Esophagus muscularis mucosa (tissue), 4 donors: Measurements from ENCODE around the gene DNAI2.

Source experiments
- EP300 ChIP-seq: sonication (generic); formaldehyde crosslinking; IDR thresholded peaks from one replicate; pipeline ENCODE4 v1.6.1; 2017; ENCODE audit warnings: antibody characterized with exemption
- POLR2A ChIP-seq: fragments of 450-650 bp; IDR thresholded peaks from one replicate; pipeline ENCODE4 v1.6.1; 2017; ENCODE audit warnings: antibody characterized with exemption, moderate library complexity, mild to moderate bottlenecking, low read depth
- POLR2AphosphoS5 ChIP-seq, 2 donors: sonication (generic); formaldehyde crosslinking; IDR thresholded peaks; one replicate each; pipeline ENCODE4 v1.6.1; 2017; ENCODE audit warnings: antibody characterized with exemption in 2 of 2
- TF ChIP-seq, protein P1 (sequence below), 3 experiments: fragments of 200-600 bp in 2 of 3; fragments of 450-650 bp in 1 of 3; sonication (generic) in 2 of 3; IDR thresholded peaks; one replicate each; pipeline ENCODE4 v1.5.1; 2017 to 2019; ENCODE audit warnings: antibody characterized with exemption in 3 of 3, mild to moderate bottlenecking in 2 of 3, moderate library complexity in 1 of 3

DNA sequence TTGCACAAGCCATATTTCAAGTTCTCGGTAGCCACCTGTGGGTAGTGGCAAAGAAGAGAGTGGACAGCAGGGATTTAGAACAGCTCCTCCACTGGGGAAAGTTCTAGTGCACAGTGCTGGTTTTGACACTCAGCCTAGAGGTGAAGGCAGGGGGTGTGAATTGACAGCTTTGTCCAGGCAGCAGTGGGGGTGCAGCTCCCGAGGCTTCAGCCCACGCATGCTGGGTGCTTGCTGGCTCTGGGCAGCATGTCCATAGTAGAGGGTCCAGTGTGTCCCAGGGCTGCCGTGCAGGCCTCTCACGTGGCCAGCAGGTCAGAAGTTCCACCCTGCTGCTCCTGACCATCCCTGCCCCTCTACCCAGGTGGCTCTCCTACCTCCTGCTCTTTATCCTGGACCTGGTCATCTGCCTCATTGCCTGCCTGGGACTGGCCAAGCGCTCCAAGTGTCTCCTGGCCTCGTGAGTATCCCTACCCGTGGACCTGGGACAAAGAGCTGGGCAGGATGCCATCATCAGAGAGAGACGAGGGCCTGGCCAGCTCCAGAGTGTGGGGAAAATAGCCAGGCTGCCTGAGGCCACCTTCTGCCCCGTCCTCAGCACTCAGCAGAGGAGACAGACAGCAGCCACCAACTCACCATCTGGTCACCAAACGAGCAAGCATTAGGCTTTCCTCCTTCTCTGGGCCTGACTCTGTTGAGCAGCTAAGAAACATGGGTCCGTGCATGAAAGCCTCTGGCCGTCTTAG, 30.9 kb upstream of the DNAI2 start:
- no peak for TF ChIP-seq POLR2AphosphoS5 (IDR thresholded peaks at IDR 0.05)
- TF ChIP-seq, protein P1, sequence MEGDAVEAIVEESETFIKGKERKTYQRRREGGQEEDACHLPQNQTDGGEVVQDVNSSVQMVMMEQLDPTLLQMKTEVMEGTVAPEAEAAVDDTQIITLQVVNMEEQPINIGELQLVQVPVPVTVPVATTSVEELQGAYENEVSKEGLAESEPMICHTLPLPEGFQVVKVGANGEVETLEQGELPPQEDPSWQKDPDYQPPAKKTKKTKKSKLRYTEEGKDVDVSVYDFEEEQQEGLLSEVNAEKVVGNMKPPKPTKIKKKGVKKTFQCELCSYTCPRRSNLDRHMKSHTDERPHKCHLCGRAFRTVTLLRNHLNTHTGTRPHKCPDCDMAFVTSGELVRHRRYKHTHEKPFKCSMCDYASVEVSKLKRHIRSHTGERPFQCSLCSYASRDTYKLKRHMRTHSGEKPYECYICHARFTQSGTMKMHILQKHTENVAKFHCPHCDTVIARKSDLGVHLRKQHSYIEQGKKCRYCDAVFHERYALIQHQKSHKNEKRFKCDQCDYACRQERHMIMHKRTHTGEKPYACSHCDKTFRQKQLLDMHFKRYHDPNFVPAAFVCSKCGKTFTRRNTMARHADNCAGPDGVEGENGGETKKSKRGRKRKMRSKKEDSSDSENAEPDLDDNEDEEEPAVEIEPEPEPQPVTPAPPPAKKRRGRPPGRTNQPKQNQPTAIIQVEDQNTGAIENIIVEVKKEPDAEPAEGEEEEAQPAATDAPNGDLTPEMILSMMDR (IDR thresholded peaks at IDR 0.05) = no peak
- no peak for TF ChIP-seq EP300
- TF ChIP-seq POLR2A = no peak
